ENCODE data around the gene ABCB11.

The ABCB11 gene

DNA sequence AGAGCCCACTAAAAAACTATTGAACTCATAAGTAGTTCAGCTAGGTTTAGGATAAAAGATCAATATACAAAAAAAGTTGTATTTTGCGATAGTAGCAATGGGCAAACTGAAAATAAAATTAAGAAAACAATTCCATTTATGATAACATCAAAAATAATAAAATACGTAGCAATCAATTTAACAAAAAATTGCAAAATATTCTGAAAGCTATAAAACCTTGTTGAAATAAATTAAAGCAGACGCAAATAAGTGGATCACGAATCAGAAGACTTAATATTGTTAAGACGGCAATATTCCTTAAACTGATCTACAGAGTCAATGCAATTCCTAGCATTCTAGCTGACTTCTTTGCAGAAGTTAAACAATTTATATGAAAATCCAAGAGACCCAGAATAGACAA, 24.5 kb downstream of the ABCB11 start:
- no peak for DNase-seq

DNA sequence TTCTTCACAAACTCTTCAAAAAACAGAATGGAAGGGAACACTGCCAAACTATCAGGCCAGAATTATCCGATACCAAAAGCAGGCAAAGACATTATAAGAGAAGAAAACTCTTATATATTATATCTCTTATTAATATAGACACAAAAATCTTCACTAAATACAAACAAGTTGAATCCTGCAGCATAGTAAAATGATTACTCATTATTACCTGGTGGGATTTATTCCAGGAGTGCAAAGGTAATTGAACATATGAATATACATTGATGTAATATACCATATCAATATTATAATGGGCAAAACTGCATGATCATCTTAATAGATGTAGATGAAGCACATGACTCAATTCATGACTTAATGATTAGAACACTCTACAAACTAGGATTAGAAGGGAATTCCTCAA, 25.1 kb downstream of the ABCB11 start:
- no peak for DNase-seq

DNA sequence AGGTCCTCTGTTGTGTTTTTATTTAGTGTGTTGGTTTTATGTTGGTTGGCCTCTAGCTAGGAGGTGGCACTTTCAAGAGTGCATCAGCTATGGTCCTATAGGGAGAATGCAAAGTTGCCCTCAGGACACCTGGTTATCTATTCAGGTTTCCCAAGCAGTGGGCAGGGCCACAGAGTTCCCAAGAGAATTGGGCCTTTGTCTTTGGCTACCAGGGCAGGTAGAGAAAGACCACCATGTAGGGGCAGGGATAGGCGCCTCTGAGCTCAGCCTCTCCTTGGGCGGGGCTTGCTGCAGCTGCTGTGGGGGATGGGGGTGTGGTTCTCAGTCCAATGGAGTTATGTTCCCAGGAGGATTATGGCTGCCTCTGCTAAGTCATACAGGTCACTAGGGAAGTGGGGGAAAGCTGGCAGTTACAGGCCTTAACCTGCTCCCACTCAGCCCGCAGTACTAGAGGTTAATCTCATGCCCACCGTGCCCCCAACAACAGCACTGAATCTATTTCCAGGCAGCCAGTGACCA, 26.0 kb downstream of the ABCB11 start:
- no peak for DNase-seq

GRCh38 chr2:169002161-169002738, 28.9 kb downstream of the ABCB11 start:
- no peak for DNase-seq

- DNase-seq = no peak
Measured at GRCh38 chr2:169001116-169001815, 29.9 kb downstream of the ABCB11 start.

DNA sequence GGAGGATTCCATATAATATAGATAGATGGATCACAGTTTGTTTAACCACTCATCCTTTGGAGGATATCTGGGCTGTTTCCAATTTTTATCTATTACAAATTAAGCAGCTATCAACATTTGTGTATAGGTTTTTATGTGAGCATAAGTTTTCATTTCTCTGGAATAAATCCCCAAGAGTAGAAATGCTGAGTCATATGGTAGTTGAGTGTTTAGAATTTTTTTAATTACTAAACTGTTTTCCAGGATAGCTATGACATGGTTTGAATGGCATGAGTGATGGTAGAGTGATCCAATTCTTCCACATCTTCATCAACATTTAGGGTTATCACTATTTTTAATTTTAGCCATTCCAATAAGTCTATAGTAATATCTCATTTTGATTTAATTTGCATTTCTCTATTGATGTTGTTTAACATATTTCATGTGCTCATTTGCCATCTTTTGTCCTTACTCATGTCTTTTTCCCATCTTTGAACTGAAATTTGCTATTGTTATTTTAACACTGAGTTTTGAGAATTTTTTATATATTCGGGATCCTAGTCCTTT, 31.4 kb downstream of the ABCB11 start:
- no peak for DNase-seq

GRCh38 chr2:168998609-168999211, 32.4 kb downstream of the ABCB11 start:
- DNase-seq = peak; percentile 69

DNA sequence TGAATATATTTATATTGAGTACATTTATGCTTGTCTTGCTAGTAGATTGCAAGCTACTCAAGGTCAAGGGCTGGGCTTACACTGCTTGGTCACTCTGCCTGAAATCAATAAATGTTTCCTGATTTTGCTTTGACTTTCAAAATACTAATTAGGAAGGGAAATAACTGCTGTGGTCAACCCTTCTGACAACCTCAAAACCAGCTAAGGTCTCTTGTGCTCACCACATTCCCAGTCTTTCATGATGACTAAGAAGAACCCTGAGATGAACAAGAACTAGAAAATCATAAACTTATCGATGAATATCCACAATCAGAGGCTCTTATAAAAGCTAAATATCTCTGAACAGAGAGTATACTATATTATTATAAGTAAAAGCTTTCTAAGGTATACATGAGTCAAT, 33.3 kb downstream of the ABCB11 start:
- peak; percentile 25 for DNase-seq

- peak; percentile 72 for DNase-seq
Measured at GRCh38 chr2:168997118-168997521, 34.0 kb downstream of the ABCB11 start.

DNA sequence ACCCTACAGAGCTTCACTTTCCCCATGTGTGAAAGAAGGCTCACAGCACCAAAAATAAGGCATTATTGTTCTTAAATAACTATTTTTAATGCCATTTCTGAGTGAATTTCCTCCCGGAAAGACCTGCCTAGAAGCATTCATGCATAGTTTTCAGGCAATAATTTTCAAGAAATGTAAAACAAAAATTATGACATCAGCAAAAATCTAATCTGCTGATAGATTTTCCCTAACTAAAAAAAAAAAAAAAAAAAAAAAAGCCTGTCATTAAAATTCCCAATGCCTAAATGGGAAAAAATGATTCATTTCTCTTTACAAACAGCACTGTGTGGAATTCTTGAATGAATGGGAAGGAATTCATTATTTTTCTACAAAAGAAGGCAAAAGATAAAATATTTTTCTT, 35.4 kb downstream of the ABCB11 start:
- no peak for DNase-seq

DNA sequence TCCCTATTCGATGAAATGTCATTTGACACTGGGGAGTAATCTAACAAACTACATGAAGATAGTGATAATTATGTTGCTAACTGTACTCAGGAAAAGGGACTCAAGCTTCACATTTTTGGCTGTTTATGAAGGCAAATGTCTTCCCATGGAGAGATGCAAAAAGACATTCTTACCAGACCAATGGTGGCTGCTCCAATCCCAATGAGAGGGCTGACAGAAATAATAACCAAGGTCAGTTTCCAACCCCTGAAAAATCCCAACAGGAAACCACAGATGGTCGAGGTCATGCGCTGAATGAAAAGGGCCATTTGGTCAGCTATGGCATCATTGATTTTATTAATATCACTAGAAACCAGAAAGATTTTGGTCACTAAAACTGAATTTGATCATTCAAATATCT, 37.6 kb downstream of the ABCB11 start:
- no peak for DNase-seq

DNA sequence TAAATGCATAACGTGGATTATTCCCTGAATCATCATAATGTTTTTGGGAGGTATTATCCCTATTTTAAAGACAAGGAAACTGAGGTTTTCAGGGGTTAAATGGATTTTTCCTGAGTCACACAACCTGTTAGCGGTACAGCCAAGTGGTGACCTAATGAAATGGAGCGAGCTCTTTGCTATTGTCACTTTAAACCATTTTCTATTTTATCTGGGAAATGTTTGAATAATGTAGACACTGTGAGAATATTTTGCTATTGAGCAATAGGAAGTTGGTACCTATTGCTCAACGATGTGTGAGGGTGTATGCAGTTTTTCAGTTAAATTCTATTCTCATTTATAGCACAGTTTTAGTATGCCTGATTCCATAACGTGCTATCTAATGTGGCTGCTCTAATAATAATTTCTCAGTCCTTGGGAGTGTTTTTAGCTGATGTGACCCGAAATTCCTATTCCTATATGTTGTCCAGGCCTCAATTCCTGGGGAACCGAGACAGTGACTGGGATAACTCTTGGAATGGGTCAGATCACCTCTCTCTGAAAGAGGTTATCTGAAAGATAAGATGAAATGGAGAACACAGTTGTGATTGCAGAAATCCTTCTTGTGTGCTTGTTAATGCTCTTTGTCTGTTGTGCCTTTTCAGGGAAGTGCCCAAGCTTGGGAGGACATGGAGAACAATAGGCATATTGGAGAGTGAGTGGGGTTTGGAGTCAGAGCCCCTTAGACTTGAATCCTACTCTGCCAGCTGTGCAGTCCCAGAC, 38.4 kb downstream of the ABCB11 start:
- DNase-seq = no peak

DNA sequence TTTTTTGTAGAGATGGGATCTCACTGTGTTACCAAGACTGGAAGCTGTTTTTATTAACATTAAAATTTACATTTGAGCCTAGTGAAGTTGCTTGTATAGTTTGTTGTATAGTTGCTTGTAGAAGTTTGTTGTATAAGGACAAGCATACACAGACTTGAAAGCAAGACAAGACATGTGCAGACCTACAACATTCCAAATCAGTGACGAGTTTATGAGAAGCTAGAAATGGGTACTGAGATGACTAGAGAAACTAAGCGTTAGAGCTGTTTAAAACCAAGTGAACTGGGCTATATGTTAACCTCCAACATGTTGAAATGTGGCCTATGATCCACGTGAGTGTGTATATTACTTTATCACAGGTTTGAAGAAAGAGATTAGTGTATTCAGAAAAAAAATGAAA, 39.1 kb downstream of the ABCB11 start:
- DNase-seq = no peak

GRCh38 chr2:168988755-168989154, 42.4 kb downstream of the ABCB11 start:
- DNase-seq = no peak

DNA sequence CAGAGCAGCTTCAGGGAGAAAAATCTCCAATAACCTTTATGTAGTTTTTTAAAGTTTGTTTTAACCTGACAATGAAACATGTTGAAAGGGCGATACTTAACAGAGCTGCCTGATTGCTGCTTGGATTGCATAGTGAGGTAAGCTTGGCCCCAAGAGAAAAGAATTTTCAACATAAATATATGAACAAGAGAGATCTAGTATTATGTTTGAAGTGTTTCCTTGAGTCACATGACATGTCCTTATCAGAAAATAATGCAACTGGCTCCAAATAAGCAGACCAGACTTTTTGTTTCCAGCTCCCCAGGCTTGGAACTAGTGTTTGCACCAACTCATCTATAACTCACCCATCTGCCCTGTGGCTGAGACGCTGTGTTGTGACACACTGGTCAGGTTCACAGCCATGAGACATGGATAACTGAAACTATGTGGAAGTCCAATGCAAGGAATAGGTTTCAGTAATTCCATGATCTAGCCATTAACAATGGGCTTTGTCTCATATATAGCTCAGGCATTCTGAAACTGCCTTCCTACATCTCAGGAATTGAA, 44.7 kb downstream of the ABCB11 start:
- no peak for DNase-seq

- no peak for DNase-seq
Measured at GRCh38 chr2:168981651-168982050, 49.5 kb downstream of the ABCB11 start.

DNA sequence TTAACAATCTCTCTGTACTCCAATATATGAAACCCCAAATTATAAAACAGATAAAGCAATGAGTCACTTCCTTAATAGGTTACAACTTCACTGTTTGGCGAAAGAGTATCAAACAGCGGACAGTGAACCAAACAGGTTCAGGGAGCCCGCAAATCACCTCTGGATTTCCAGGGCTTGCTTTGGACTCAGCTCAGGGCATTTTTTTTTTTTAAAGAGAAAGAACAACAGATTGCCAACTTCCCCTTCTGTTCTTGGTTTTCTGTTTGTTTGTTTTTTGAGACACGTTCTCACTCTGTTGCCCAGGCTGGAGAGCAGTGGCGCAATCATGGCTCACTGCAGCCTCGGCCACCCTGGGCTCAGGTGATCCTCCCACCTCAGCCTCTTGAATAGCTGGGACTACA, 52.7 kb downstream of the ABCB11 start:
- peak; percentile 23 for DNase-seq

DNA sequence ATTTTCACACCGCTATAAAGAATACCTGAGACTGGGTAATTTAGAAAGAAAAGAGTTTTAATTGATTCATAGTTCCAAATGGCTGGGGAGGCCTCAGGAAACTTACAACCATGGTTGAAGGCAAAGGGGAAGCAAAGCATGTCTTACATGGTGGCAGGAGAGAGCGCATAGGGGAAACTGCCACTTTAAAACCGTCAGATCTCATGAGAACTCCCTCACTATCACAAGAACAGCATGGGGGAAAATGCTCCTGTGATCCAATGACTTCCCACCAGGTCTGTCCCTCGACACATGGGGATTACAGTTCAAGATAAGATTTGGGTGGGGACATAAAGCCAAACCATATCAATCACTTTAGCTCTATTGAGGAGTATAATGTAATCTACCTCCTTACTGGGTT, 53.5 kb downstream of the ABCB11 start:
- DNase-seq = peak; percentile 25

GRCh38 chr2:168976034-168976654, 55.0 kb downstream of the ABCB11 start:
- DNase-seq = peak; percentile 95

GRCh38 chr2:168974428-168974827, 56.7 kb downstream of the ABCB11 start:
- no peak for DNase-seq

- no peak for DNase-seq
Measured at GRCh38 chr2:168971261-168971660, 59.9 kb downstream of the ABCB11 start.

- DNase-seq = no peak
Measured at GRCh38 chr2:168970711-168971233, 60.4 kb downstream of the ABCB11 start.
